ENCODE results near the gene AUP1. TPM values are rescaled to one million over a fixed set of nuclear protein-coding genes. Genes with fewer than 3 reads are reported as not detected.

The AUP1 gene
- total RNA-seq, 1 experiment from 2014 or later = 91.5 TPM

GRCh38 chr2:74535440-74535965 lies 6.0 kb upstream of the AUP1 start:
- Histone ChIP-seq H4K20me1 (ENCODE audit: control insufficient read depth, insufficient read depth, insufficient read length) (no peaks in the 10 kb centered on the region), H4K5ac (ENCODE audit: insufficient read length, low read depth, low read length) (no peak overlapping the region), H2BK20ac (ENCODE audit: low read depth, low read length, poor library complexity, severe bottlenecking) (no peak overlapping the region), H3K27me3 (ENCODE audit: insufficient read depth, low read length) (no peaks in the 10 kb centered on the region), H3K9ac (ENCODE audit: extremely low read depth, insufficient read length, low read length) (no peak overlapping the region), H3K23me2 (ENCODE audit: insufficient read length, low read depth, low read length, poor library complexity, severe bottlenecking) (peaks cover 3% of the 10 kb centered on the region), H2BK15ac (ENCODE audit: low read depth, low read length) (no peak overlapping the region), H3K23ac (ENCODE audit: insufficient read length, low read depth, low read length) (no peak overlapping the region), H3K27ac (ENCODE audit: insufficient read length, low read depth, low read length) (no peak overlapping the region), H3K4ac (ENCODE audit: low read depth, low read length) (no peak overlapping the region), H3K56ac (ENCODE audit: insufficient read length, low read depth, low read length) (no peak overlapping the region), H3T11ph (ENCODE audit: low read length) (no peak overlapping the region), H2BK120ac (ENCODE audit: low read depth, low read length, poor library complexity, severe bottlenecking) (no peak overlapping the region), H3K4me1 (ENCODE audit: insufficient read depth, low read length) (no peaks in the 10 kb centered on the region), H4K91ac (ENCODE audit: insufficient read length, low read depth, low read length) (no peak overlapping the region), H2BK5ac (ENCODE audit: insufficient read length, low read length) (no peak overlapping the region), H2AFZ (ENCODE audit: low read length) (no peak overlapping the region), H3K4me2 (ENCODE audit: insufficient read depth, insufficient read length, low read length) (no peak overlapping the region), H3K14ac (ENCODE audit: insufficient read depth, low read length) (no peak overlapping the region), H3K79me1 (ENCODE audit: insufficient read depth, low read depth, low read length, poor library complexity, severe bottlenecking) (no peaks in the 10 kb centered on the region), H2AK5ac (ENCODE audit: insufficient read length, low read length) (no peak overlapping the region), H2BK12ac (ENCODE audit: insufficient read length, low read depth, low read length) (no peak overlapping the region), H3K9me3 (ENCODE audit: control insufficient read depth, low read depth, low read length) (no peaks in the 10 kb centered on the region), H4K8ac (replicated peaks; ENCODE audit: insufficient read length, low read depth, low read length) (no peak overlapping the region), H3K18ac (ENCODE audit: insufficient read length, low read depth, low read length) (no peak overlapping the region), H3K79me2 (ENCODE audit: insufficient read depth, low read length) (no peaks in the 10 kb centered on the region)
- Mint-ChIP-seq H3K4me1 (peaks cover 11 to 14% of the 10 kb centered on the region in 2 experiments), H3K36me3 (ENCODE audit: insufficient read depth in 1 of 3, low read depth in 3 of 3) (peaks cover 0 to 34% (median 24%) of the 10 kb centered on the region in 3 experiments; a peak in 6 of 7 replicates), H3K27ac (peak overlapping the region in 1 of 3 experiments; percentile 20; a peak in 1 of 7 replicates), H3K27me3 (ENCODE audit: low read depth) (peaks cover 2% of the 10 kb centered on the region; the same call in 1 of the 2 replicates), H3K4me3 (no peak overlapping the region; a peak in 1 of 5 replicates), H3K9me3 (no peaks in the 10 kb centered on the region)
- no peak for DNase-seq
- no CpG with 5 or more reads among the region's 10 CpGs for WGBS (ENCODE audit: extremely low coverage, insufficient read length, low lambda C conversion rate)
- TF ChIP-seq CTCF (conservative IDR thresholded peaks at IDR 0.05) = no peak

Measured in H9 (cell line).